Body of pancreas (tissue), 4 donors: Measurements from ENCODE around the gene PTPN1. TPM values are rescaled to one million over a fixed set of nuclear protein-coding genes. Genes with fewer than 3 reads are reported as not detected.

ENCODE experiments used
- ATAC-seq: fragments of 150-250 bp; one replicate; pipeline ENCODE4 v1.9.1; 2016
- DNase-seq, 4 donors: peaks; one replicate each; pipeline ENCODE4 v3.0.0-alpha.2; 2019
- H3K27ac ChIP-seq, 4 donors: fragments of 200-600 bp; sonication (generic); 1 replicate in 3 of 4; 2 replicates in 1 of 4; pipeline versions ENCODE4 v1.5.1 to v1.6.1; 2016 to 2019; ENCODE audit warnings: mild to moderate bottlenecking in 1 of 4, mixed read lengths in 1 of 4, moderate library complexity in 1 of 4
- H3K27me3 ChIP-seq, 2 donors: fragments of 200-600 bp; sonication (generic); one replicate each; pipeline ENCODE4 v1.6.0; 2016; ENCODE audit warnings: mild to moderate bottlenecking in 1 of 2
- H3K36me3 ChIP-seq, 2 donors: fragments of 200-600 bp; sonication (generic); replicated peaks in 1 of 2; 2 replicates each; pipeline ENCODE4 v1.5.1; 2016; ENCODE audit warnings: low read depth in 2 of 2; ENCODE audit not compliant: insufficient read depth in 1 of 2
- H3K4me1 ChIP-seq: fragments of 200-600 bp; sonication (generic); one replicate; pipeline ENCODE4 v1.6.0; 2016
- H3K4me3 ChIP-seq, 2 donors: fragments of 200-600 bp; sonication (generic); 1 replicate in 1 of 2; 2 replicates in 1 of 2; pipeline ENCODE4 v1.5.1; 2016 to 2019
- H3K9me3 ChIP-seq, 3 donors: fragments of 200-600 bp; sonication (generic); 1 replicate in 2 of 3; 2 replicates in 1 of 3; pipeline ENCODE4 v1.5.1; 2016
- POLR2A ChIP-seq, 3 donors: fragments of 450-650 bp; IDR thresholded peaks; one replicate each; pipeline ENCODE4 v1.6.1; 2016; ENCODE audit warnings: antibody characterized with exemption in 3 of 3, mild to moderate bottlenecking in 2 of 3
- WGBS, 2 donors: methylation state at CpG; one replicate each; pipeline ENCODE4 v1.1.5; 2017; 5-methylcytosine and 5-hydroxymethylcytosine counted together
- intact Hi-C: fragments of 100-400 bp; cut with DNase I; formaldehyde crosslinking; loops from one replicate; pipeline ENCODE4 v1.15.1; 2023
- total RNA-seq, 2 donors: library from RNA; depleted of rRNA; stranded (reverse); fragments of >200 nt; gene quantifications; one replicate each; pipeline ENCODE4 v1.1.0, GENCODE V29; 2016
- TF ChIP-seq, protein P1 (sequence below), 7 experiments: fragments of 450-650 bp in 4 of 7; fragments of 200-600 bp in 3 of 7; sonication (generic) in 3 of 7; IDR thresholded peaks; one replicate each; pipeline ENCODE4 v1.5.1; 2016 to 2019; ENCODE audit warnings: antibody characterized with exemption in 7 of 7

PTPN1 gene
- total RNA-seq, 2 donors from 2014 or later: 9.1 to 10.2 TPM

DNA sequence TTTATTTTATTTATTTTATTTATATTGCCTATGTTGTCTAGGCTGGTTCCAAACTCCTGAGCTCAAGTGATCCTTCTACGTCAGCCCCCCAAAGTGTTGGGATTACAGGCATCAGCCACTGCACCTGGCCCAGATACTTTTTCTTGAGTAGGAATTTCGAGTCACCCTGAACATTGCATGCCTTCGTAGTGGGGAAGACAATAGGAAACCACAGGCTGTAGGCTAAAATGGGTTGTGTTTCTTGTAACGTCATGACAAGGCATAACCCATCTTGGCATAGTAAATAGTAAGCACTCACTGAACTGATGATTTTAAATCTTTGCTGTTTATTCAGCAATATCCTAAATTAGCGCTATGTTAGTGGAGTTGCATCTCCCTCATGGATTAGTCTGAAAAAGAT, 34.9 kb downstream of the PTPN1 start:
- TF ChIP-seq, protein P1, sequence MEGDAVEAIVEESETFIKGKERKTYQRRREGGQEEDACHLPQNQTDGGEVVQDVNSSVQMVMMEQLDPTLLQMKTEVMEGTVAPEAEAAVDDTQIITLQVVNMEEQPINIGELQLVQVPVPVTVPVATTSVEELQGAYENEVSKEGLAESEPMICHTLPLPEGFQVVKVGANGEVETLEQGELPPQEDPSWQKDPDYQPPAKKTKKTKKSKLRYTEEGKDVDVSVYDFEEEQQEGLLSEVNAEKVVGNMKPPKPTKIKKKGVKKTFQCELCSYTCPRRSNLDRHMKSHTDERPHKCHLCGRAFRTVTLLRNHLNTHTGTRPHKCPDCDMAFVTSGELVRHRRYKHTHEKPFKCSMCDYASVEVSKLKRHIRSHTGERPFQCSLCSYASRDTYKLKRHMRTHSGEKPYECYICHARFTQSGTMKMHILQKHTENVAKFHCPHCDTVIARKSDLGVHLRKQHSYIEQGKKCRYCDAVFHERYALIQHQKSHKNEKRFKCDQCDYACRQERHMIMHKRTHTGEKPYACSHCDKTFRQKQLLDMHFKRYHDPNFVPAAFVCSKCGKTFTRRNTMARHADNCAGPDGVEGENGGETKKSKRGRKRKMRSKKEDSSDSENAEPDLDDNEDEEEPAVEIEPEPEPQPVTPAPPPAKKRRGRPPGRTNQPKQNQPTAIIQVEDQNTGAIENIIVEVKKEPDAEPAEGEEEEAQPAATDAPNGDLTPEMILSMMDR (IDR thresholded peaks at IDR 0.05): no peak
- no peak for TF ChIP-seq POLR2A (IDR thresholded peaks at IDR 0.05)
- Histone ChIP-seq H3K27ac (no peak overlapping the region), H3K4me3 (no peak overlapping the region), H3K36me3 (no peaks in the 10 kb centered on the region), H3K27me3 (no peaks in the 10 kb centered on the region), H3K4me1 (peaks cover 15% of the 10 kb centered on the region), H3K9me3 (no peaks in the 10 kb centered on the region)
- intact Hi-C loops: no loop called here
- DNase-seq (no peak), ATAC-seq (no peak)
- WGBS, 2 donors: 88 to 89% methylated on average over 5 of the region's 5 CpGs

DNA sequence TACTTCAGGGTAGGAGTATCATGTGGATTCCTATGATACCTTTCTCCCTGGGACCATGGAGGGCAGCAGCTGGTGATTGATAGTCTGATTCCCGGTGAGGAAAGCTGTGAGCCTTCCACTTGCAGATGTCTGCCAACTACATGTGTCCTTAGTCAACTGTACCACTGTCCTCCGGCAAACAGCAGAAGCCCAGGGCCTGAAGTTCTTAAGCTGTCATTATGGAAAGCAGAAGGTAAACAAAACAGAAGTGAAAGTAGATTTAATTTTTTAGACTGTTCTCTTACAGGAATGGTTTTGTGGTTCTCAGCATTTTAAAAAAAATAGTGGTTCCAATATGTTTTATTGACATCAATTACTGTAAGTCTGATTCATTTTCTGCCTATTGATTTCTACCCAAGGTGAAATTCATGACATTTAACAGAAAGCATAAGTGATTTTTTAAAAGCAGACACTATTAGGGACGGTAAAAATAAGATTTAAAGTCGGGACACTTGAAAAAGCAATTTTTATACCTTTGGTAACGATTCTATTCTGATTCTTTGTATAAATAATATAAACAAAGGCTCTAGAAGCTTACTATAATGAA, 36.6 kb downstream of the PTPN1 start:
- Histone ChIP-seq H3K4me3 (no peak overlapping the region), H3K27me3 (no peaks in the 10 kb centered on the region), H3K27ac (no peak overlapping the region), H3K9me3 (no peaks in the 10 kb centered on the region), H3K36me3 (no peaks in the 10 kb centered on the region), H3K4me1 (peaks cover 15% of the 10 kb centered on the region)
- peak in 1 of 4 donors; percentile 37 for DNase-seq
- 60 to 63% methylated on average over 5 of the region's 5 CpGs for WGBS, 2 donors
- TF ChIP-seq POLR2A (IDR thresholded peaks at IDR 0.05): no peak
- TF ChIP-seq, protein P1 (IDR thresholded peaks at IDR 0.05): no peak
- no peak for ATAC-seq
- intact Hi-C loops: no loop called here

DNA sequence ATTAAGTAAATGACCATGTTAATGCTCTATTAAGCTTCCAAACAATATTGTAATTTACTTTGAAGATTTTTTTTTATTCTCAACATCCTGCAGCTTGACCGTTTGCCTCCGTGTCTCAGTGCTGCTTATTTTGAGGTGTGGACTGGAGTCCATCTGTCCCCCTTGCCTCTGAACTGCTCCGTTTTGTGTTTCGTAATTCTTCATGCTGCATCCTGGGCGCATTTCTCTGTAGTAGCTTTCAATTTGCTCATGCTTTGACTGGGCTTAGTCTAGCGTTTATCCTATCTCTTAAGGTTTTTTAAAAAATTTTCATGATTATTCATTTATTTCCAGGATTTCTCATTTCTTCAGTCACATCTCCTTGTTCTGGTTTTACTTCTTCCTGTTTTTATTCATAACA, 37.8 kb downstream of the PTPN1 start:
- no peak for ATAC-seq
- Histone ChIP-seq H3K9me3 (no peaks in the 10 kb centered on the region), H3K27me3 (no peaks in the 10 kb centered on the region), H3K4me3 (no peak overlapping the region), H3K4me1 (peaks cover 15% of the 10 kb centered on the region), H3K27ac (no peak overlapping the region), H3K36me3 (no peaks in the 10 kb centered on the region)
- TF ChIP-seq, protein P1 (IDR thresholded peaks at IDR 0.05): no peak
- TF ChIP-seq POLR2A (IDR thresholded peaks at IDR 0.05): no peak
- DNase-seq: no peak
- 86 to 88% methylated on average over 6 of the region's 6 CpGs for WGBS, 2 donors
- intact Hi-C loops: no loop called here

DNA sequence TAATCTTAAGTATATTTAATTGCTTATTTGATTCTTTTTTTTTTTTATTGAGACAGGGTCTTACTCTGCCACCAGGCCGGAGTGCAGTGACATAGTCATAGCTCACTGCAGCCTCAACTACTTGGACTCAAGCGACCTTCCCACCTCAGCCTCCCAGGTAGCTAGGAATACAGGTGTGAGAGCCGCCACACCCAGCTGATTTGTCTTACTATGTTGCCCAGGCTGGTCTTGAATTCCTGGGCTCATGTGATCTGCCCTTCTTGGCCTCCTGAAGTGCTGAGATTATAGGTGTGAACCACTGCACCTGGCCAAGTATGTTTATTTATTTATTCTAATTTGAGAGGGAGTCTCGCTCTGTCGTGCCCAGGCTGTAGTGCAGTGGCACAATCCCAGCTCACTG, 38.2 kb downstream of the PTPN1 start:
- 63 to 66% methylated on average over 5 of the region's 5 CpGs for whole genome bisulfite sequencing, 2 donors
- H3K27me3 ChIP-seq: no peaks in the 10 kb centered on the region
- intact Hi-C loops: no loop called here
- H3K36me3 ChIP-seq: no peaks in the 10 kb centered on the region
- H3K9me3 ChIP-seq: no peaks in the 10 kb centered on the region
- ATAC-seq (no peak), DNase-seq (peak in 1 of 4 donors; percentile 43)
- H3K27ac ChIP-seq: no peak overlapping the region
- H3K4me3 ChIP-seq: no peak overlapping the region
- H3K4me1 ChIP-seq: peaks cover 15% of the 10 kb centered on the region
- TF ChIP-seq, protein P1 (IDR thresholded peaks at IDR 0.05): no peak

DNA sequence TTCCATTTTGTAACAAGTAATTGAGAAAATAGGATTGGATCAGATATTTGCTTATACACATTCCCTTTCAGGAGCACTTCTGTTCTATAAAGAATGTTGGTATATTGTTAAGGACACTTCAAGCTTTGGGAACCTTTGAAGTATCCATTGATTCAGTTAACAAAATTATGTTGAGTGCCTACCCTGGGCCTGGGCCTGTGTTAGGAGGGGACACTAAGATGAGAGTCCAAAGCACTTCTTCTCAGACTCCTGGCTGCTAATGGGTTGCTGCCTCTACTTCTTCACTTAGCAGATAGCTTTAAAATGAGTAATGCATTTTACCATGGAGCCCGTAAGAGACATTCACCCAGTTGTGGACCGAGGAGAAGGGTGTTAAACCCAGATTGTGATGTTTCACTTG, 40.3 kb downstream of the PTPN1 start:
- Histone ChIP-seq H3K4me3 (no peak overlapping the region), H3K27ac (no peak overlapping the region), H3K27me3 (no peaks in the 10 kb centered on the region), H3K36me3 (no peaks in the 10 kb centered on the region), H3K9me3 (no peaks in the 10 kb centered on the region), H3K4me1 (peaks cover 15% of the 10 kb centered on the region)
- no peak for DNase-seq
- ATAC-seq: no peak
- WGBS, 2 donors: 82 to 87% methylated on average over 2 of the region's 2 CpGs
- no peak for TF ChIP-seq POLR2A (IDR thresholded peaks at IDR 0.05)
- TF ChIP-seq, protein P1 (IDR thresholded peaks at IDR 0.05): no peak
- intact Hi-C loops: no loop called here
